Stomach smooth muscle (tissue), 2 donors: ENCODE data around the gene GNAI2.
A peak's percentile ranks its signal among the peaks of the same experiment; 100 is the strongest.
"Not testable (repeated sequence)": the region's sequence is repeated elsewhere in the genome, so short reads cannot be mapped to it uniquely, and the experiment has no call there.

Experiments
- H3K27ac ChIP-seq: one replicate; pipeline ENCODE4 v1.7.0; 2013; ENCODE audit warnings: mild to moderate bottlenecking, low read length, inconsistent platforms
- H3K27me3 ChIP-seq, 2 donors: one replicate each; pipeline ENCODE4 v1.7.0; 2013; ENCODE audit warnings: low read length in 2 of 2; ENCODE audit not compliant: insufficient read depth in 2 of 2, control insufficient read depth in 1 of 2
- H3K36me3 ChIP-seq, 2 donors: one replicate each; pipeline ENCODE4 v1.7.0; 2013; ENCODE audit warnings: low read length in 2 of 2; ENCODE audit not compliant: control insufficient read depth in 2 of 2, insufficient read depth in 2 of 2
- H3K4me1 ChIP-seq: one replicate; pipeline ENCODE4 v1.7.0; 2013; ENCODE audit warnings: low read length; ENCODE audit not compliant: control insufficient read depth, insufficient read depth
- H3K4me3 ChIP-seq, 2 donors: one replicate each; pipeline ENCODE4 v1.7.0; 2013; ENCODE audit warnings: low read length in 2 of 2
- H3K9ac ChIP-seq, 2 donors: one replicate each; pipeline ENCODE4 v1.7.0; 2013; ENCODE audit warnings: low read length in 2 of 2, mild to moderate bottlenecking in 1 of 2
- H3K9me3 ChIP-seq, 2 donors: one replicate each; pipeline ENCODE4 v1.7.0; 2013; ENCODE audit warnings: low read length in 2 of 2; ENCODE audit not compliant: control insufficient read depth in 2 of 2
- donor health status: healthy.
- donor health status: Pancreatic carcinoma.

Gene GNAI2

GRCh38 chr3:50205413-50206276 is 30.4 kb upstream of the GNAI2 start:
- Histone ChIP-seq H3K9ac (no peak overlapping the region), H3K4me1 (peaks cover 10% of the 10 kb centered on the region), H3K27ac (no peak overlapping the region)

GRCh38 chr3:50207359-50208042 is 28.5 kb upstream of the GNAI2 start:
- H3K4me3 ChIP-seq, result no peak overlapping the region
- no peaks in the 10 kb centered on the region for H3K36me3 ChIP-seq
- peaks cover 30 to 37% of the 10 kb centered on the region in 2 donors for H3K27me3 ChIP-seq
- no peak overlapping the region for H3K9ac ChIP-seq
- peaks cover 10% of the 10 kb centered on the region for H3K4me1 ChIP-seq
- H3K27ac ChIP-seq, result no peak overlapping the region
- H3K9me3 ChIP-seq, result no peaks in the 10 kb centered on the region

More at GRCh38 chr3:50205413-50206276, 30.4 kb upstream of the GNAI2 start:
- peak overlapping the region in 1 of 2 donors; percentile 64 for H3K4me3 ChIP-seq
- H3K36me3 ChIP-seq, result no peaks in the 10 kb centered on the region
- no peaks in the 10 kb centered on the region for H3K9me3 ChIP-seq
- H3K27me3 ChIP-seq, result peaks cover 48 to 55% of the 10 kb centered on the region in 2 donors

GRCh38 chr3:50208677-50209344 is 27.2 kb upstream of the GNAI2 start:
- no peak overlapping the region for H3K9ac ChIP-seq
- no peaks in the 10 kb centered on the region for H3K9me3 ChIP-seq
- H3K4me1 ChIP-seq, result peaks cover 10% of the 10 kb centered on the region
- H3K36me3 ChIP-seq, result no peaks in the 10 kb centered on the region
- H3K4me3 ChIP-seq, result no peak overlapping the region
- no peak overlapping the region for H3K27ac ChIP-seq
- peaks cover 17 to 24% of the 10 kb centered on the region in 2 donors for H3K27me3 ChIP-seq

- Histone ChIP-seq H3K36me3 (no peaks in the 10 kb centered on the region), H3K4me1 (peaks cover 7% of the 10 kb centered on the region), H3K4me3 (no peak overlapping the region), H3K9me3 (no peaks in the 10 kb centered on the region), H3K9ac (no peak overlapping the region), H3K27ac (no peak overlapping the region), H3K27me3 (peaks cover 7 to 13% of the 10 kb centered on the region in 2 donors)
Measured at GRCh38 chr3:50210176-50210509, 25.9 kb upstream of the GNAI2 start.

GRCh38 chr3:50210510-50211367 is 25.3 kb upstream of the GNAI2 start:
- Histone ChIP-seq H3K9ac (no peak overlapping the region), H3K4me1 (peaks cover under 1% of the 10 kb centered on the region), H3K27me3 (peaks cover 5 to 7% of the 10 kb centered on the region in 2 donors), H3K4me3 (no peak overlapping the region), H3K9me3 (no peaks in the 10 kb centered on the region), H3K27ac (no peak overlapping the region), H3K36me3 (no peaks in the 10 kb centered on the region)

- H3K9me3 ChIP-seq, H3K36me3 ChIP-seq, H3K9ac ChIP-seq, H3K27me3 ChIP-seq, H3K4me1 ChIP-seq, H3K27ac ChIP-seq, H3K4me3 ChIP-seq: not testable (repeated sequence)
Measured at GRCh38 chr3:50211368-50211717, 24.7 kb upstream of the GNAI2 start.

GRCh38 chr3:50211930-50212329 is 24.1 kb upstream of the GNAI2 start:
- Histone ChIP-seq H3K9me3 (no peaks in the 10 kb centered on the region), H3K36me3 (no peaks in the 10 kb centered on the region), H3K4me1 (no peaks in the 10 kb centered on the region), H3K27ac (no peak overlapping the region), H3K9ac (no peak overlapping the region), H3K4me3 (no peak overlapping the region), H3K27me3 (no peaks in the 10 kb centered on the region)

GRCh38 chr3:50212502-50212901 is 23.5 kb upstream of the GNAI2 start:
- no peaks in the 10 kb centered on the region for H3K27me3 ChIP-seq
- no peak overlapping the region for H3K27ac ChIP-seq
- H3K9me3 ChIP-seq, result no peaks in the 10 kb centered on the region
- no peaks in the 10 kb centered on the region for H3K4me1 ChIP-seq
- H3K9ac ChIP-seq, result no peak overlapping the region
- no peaks in the 10 kb centered on the region for H3K36me3 ChIP-seq
- H3K4me3 ChIP-seq, result no peak overlapping the region

GRCh38 chr3:50212971-50213370 is 23.0 kb upstream of the GNAI2 start:
- no peak overlapping the region for H3K4me3 ChIP-seq
- no peaks in the 10 kb centered on the region for H3K9me3 ChIP-seq
- no peaks in the 10 kb centered on the region for H3K4me1 ChIP-seq
- H3K36me3 ChIP-seq, result no peaks in the 10 kb centered on the region
- H3K27ac ChIP-seq, result no peak overlapping the region
- no peak overlapping the region for H3K9ac ChIP-seq
- no peaks in the 10 kb centered on the region for H3K27me3 ChIP-seq

GRCh38 chr3:50213373-50213772 is 22.6 kb upstream of the GNAI2 start:
- H3K27ac ChIP-seq, result no peak overlapping the region
- H3K9ac ChIP-seq, result no peak overlapping the region

More at GRCh38 chr3:50213373-50213772, 22.6 kb upstream of the GNAI2 start:
- Histone ChIP-seq H3K4me3 (no peak overlapping the region), H3K9me3 (no peaks in the 10 kb centered on the region), H3K4me1 (no peaks in the 10 kb centered on the region), H3K27me3 (no peaks in the 10 kb centered on the region), H3K36me3 (no peaks in the 10 kb centered on the region)
